ENCODE measurements around the gene RLN3.

GRCh38 chr19:14066134-14066533 lies 38.2 kb downstream of the RLN3 start:
- TF ChIP-seq POLR2A (IDR thresholded peaks at IDR 0.05) = no peak
- no peak for TF ChIP-seq CTCF (IDR thresholded peaks at IDR 0.05)
- no peak for TF ChIP-seq EP300 (IDR thresholded peaks at IDR 0.05)
